Measurements from ENCODE around the gene AFF4.

GRCh38 chr5:132873930-132874271, 89.5 kb downstream of the AFF4 start:
- TF ChIP-seq CTCF (conservative IDR thresholded peaks at IDR 0.05; ENCODE audit: low read length) (no peak), EZH2phosphoT487 (IDR thresholded peaks at IDR 0.05; ENCODE audit: borderline replicate concordance, low read depth, low read length) (no peak)

All from OCI-LY7 (cell line).